H1 (cell line): ENCODE measurements around the gene SLC35F5. TPM values are rescaled to one million over a fixed set of nuclear protein-coding genes. Genes with fewer than 3 reads are reported as not detected.

Experiments used
- CTCF ChIA-PET: fragments of 300-600 bp; sonication (Branson Sonifier 250); formaldehyde crosslinking; loops from one replicate; lab custom pipeline; 2021; ENCODE audit not compliant: partially characterized antibody; lab: Charles Lee
- POLR2A ChIA-PET: fragments of 300-600 bp; sonication (Branson Sonifier 250); formaldehyde crosslinking; loops from one replicate; lab custom pipeline; 2021; ENCODE audit warnings: inconsistent platforms; ENCODE audit not compliant: partially characterized antibody; lab: Charles Lee
- DNase-seq, 2 experiments: peaks; one replicate each; pipeline versions ENCODE4 v3.0.0 to v3.0.0-alpha.2; 2010 to 2022; ENCODE audit warnings: low spot score in 2 of 2, low read depth in 1 of 2, mixed read lengths in 1 of 2
- FAIRE-seq: peaks from 2 replicates; lab custom pipeline; 2011; peaks lifted over from hg19 to GRCh38; lab: Jason Lieb, UNC
- H2AFZ ChIP-seq: 2 replicates; pipeline ENCODE4 v1.8.1; 2012; ENCODE audit warnings: low read length, inconsistent platforms
- H2AK5ac ChIP-seq: 2 replicates; pipeline ENCODE4 v1.6.1; 2013; ENCODE audit warnings: low read depth, low read length
- H2BK120ac ChIP-seq: replicated peaks from 2 replicates; pipeline ENCODE3; 2013; ENCODE audit warnings: low read depth, low read length, inconsistent platforms
- H2BK12ac ChIP-seq: 2 replicates; pipeline ENCODE4 v1.6.1; 2013; ENCODE audit warnings: low read depth, low read length
- H2BK15ac ChIP-seq: 2 replicates; pipeline ENCODE4 v1.6.1; 2013; ENCODE audit warnings: low read length
- H2BK20ac ChIP-seq: 2 replicates; pipeline ENCODE4 v1.6.1; 2013; ENCODE audit warnings: low read length
- H2BK5ac ChIP-seq: 2 replicates; pipeline ENCODE4 v1.6.1; 2013; ENCODE audit warnings: low read depth, low read length
- H3K14ac ChIP-seq: 2 replicates; pipeline ENCODE4 v1.6.1; 2013; ENCODE audit warnings: inconsistent platforms; ENCODE audit not compliant: insufficient read length
- H3K18ac ChIP-seq: 2 replicates; pipeline ENCODE4 v1.6.1; 2013; ENCODE audit warnings: low read length; ENCODE audit errors: extremely low read depth
- H3K23ac ChIP-seq: 2 replicates; pipeline ENCODE4 v1.6.1; 2013; ENCODE audit warnings: inconsistent platforms; ENCODE audit not compliant: insufficient read length
- H3K23me2 ChIP-seq: 2 replicates; pipeline ENCODE4 v1.6.1; 2013; ENCODE audit warnings: low read depth, low read length
- H3K27ac ChIP-seq: 2 replicates; pipeline ENCODE4 v1.6.1; 2011; ENCODE audit warnings: low read depth, low read length, inconsistent platforms
- H3K27me3 ChIP-seq, 4 experiments: replicated peaks in 1 of 4; 1 replicate in 1 of 4; 2 replicates in 3 of 4; pipeline versions ENCODE4 v1.6.1 to v1.8.1; 2011 to 2013; ENCODE audit warnings: low read length in 3 of 4, mild to moderate bottlenecking in 3 of 4, inconsistent platforms in 2 of 4, mixed read lengths in 2 of 4, moderate library complexity in 1 of 4; ENCODE audit not compliant: control insufficient read depth in 3 of 4, insufficient read depth in 3 of 4; ENCODE audit errors: extremely low read depth in 1 of 4
- H3K36me3 ChIP-seq, 4 experiments: 2 replicates each; pipeline versions ENCODE4 v1.6.1 to v1.8.1; 2011 to 2013; ENCODE audit warnings: mild to moderate bottlenecking in 4 of 4, low read length in 3 of 4, moderate library complexity in 2 of 4, control low read depth in 1 of 4, inconsistent platforms in 1 of 4; ENCODE audit not compliant: insufficient read depth in 4 of 4, control insufficient read depth in 2 of 4
- H3K4ac ChIP-seq: replicated peaks from 2 replicates; pipeline ENCODE3; 2013; ENCODE audit warnings: low read length, low read depth, mixed read lengths, inconsistent platforms; ENCODE audit not compliant: insufficient read length
- H3K4me1 ChIP-seq, 4 experiments: replicated peaks in 1 of 4; 1 replicate in 1 of 4; 2 replicates in 3 of 4; pipeline versions ENCODE4 v1.6.1 to v1.8.1; 2011 to 2013; ENCODE audit warnings: low read length in 3 of 4, inconsistent platforms in 2 of 4, mixed read lengths in 1 of 4; ENCODE audit not compliant: insufficient read depth in 4 of 4, control insufficient read depth in 3 of 4
- H3K4me2 ChIP-seq, 2 experiments: 2 replicates each; pipeline versions ENCODE4 v1.6.1 to v1.8.1; 2011 to 2013; ENCODE audit warnings: low read depth in 2 of 2, low read length in 2 of 2, control low read depth in 1 of 2, inconsistent platforms in 1 of 2, mild to moderate bottlenecking in 1 of 2; ENCODE audit not compliant: insufficient read depth in 1 of 2
- H3K4me3 ChIP-seq, 4 experiments: fragments of 200-600, 300-600 bp in 1 of 4; sonication (generic), shearing (Covaris generic), sonication (Bioruptor Twin) in 1 of 4; 2 replicates each; pipeline versions ENCODE4 v1.5.1 to v1.8.1; 2011 to 2016; ENCODE audit warnings: low read length in 4 of 4, low read depth in 3 of 4, control low read depth in 2 of 4, inconsistent platforms in 2 of 4, mild to moderate bottlenecking in 2 of 4, mixed read lengths in 1 of 4, moderate library complexity in 1 of 4; ENCODE audit not compliant: insufficient read depth in 2 of 4; ENCODE audit errors: extremely low read depth in 1 of 4
- H3K56ac ChIP-seq: replicated peaks from 2 replicates; pipeline ENCODE3; 2013; ENCODE audit warnings: low read depth, mild to moderate bottlenecking, mixed read lengths, low read length, inconsistent platforms; ENCODE audit not compliant: insufficient read length
- H3K79me1 ChIP-seq: 2 replicates; pipeline ENCODE4 v1.6.1; 2013; ENCODE audit warnings: low read depth, low read length, control low read depth
- H3K79me2 ChIP-seq, 2 experiments: 2 replicates each; pipeline versions ENCODE4 v1.6.1 to v1.8.1; 2012 to 2013; ENCODE audit warnings: low read length in 2 of 2, mild to moderate bottlenecking in 2 of 2, inconsistent platforms in 1 of 2; ENCODE audit not compliant: insufficient read depth in 2 of 2, control insufficient read depth in 1 of 2
- H3K9ac ChIP-seq, 4 experiments: replicated peaks in 1 of 4; 1 replicate in 1 of 4; 2 replicates in 3 of 4; pipeline versions ENCODE4 v1.6.1 to v1.8.1; 2011 to 2013; ENCODE audit warnings: low read depth in 3 of 4, low read length in 3 of 4, control low read depth in 2 of 4, mild to moderate bottlenecking in 2 of 4, moderate library complexity in 2 of 4, inconsistent platforms in 1 of 4; ENCODE audit errors: extremely low read depth in 1 of 4
- H3K9me3 ChIP-seq, 2 experiments: 2 replicates each; pipeline versions ENCODE4 v1.6.1 to v1.8.1; 2012 to 2013; ENCODE audit warnings: mild to moderate bottlenecking in 2 of 2, moderate library complexity in 2 of 2, control low read depth in 1 of 2, inconsistent platforms in 1 of 2, low read depth in 1 of 2, low read length in 1 of 2, mixed read lengths in 1 of 2; ENCODE audit not compliant: insufficient read depth in 2 of 2
- H4K20me1 ChIP-seq, 2 experiments: replicated peaks in 1 of 2; 2 replicates each; pipeline versions ENCODE3 to v1.8.1; 2011 to 2013; ENCODE audit warnings: inconsistent platforms in 2 of 2, low read length in 2 of 2, mild to moderate bottlenecking in 1 of 2; ENCODE audit not compliant: insufficient read depth in 2 of 2, control insufficient read depth in 1 of 2
- H4K5ac ChIP-seq: 2 replicates; pipeline ENCODE4 v1.6.1; 2013; ENCODE audit warnings: low read length, low read depth, mixed read lengths, inconsistent platforms; ENCODE audit not compliant: insufficient read length
- H4K8ac ChIP-seq: 2 replicates; pipeline ENCODE4 v1.8.0; 2013; ENCODE audit warnings: mild to moderate bottlenecking, moderate library complexity, low read length, inconsistent platforms; ENCODE audit not compliant: insufficient read depth; ENCODE audit errors: extremely low read depth
- H4K91ac ChIP-seq: replicated peaks from 2 replicates; pipeline ENCODE3; 2013; ENCODE audit warnings: low read length, mixed read lengths, inconsistent platforms; ENCODE audit not compliant: insufficient read length
- ASH2L ChIP-seq: fragments of 200-600, 300-600 bp; sonication (generic); IDR thresholded peaks from one replicate; pipeline ENCODE4 v1.7.1; 2017; ENCODE audit warnings: low read length
- BRCA1 ChIP-seq: IDR thresholded peaks from 2 replicates; pipeline ENCODE4 v1.6.1; 2012; ENCODE audit warnings: low read depth, low read length, improper control_type of control experiment
- CREB1 ChIP-seq: IDR thresholded peaks from 2 replicates; pipeline ENCODE4 v1.6.1; 2012; ENCODE audit warnings: inconsistent platforms
- E2F6 ChIP-seq: IDR thresholded peaks from 2 replicates; pipeline ENCODE4 v1.6.1; 2012; ENCODE audit warnings: inconsistent platforms
- EP300 ChIP-seq, 2 experiments: IDR thresholded peaks; 1 replicate in 1 of 2; 2 replicates in 1 of 2; pipeline ENCODE4 v1.6.1; 2011 to 2012; ENCODE audit warnings: low read depth in 2 of 2, low read length in 2 of 2, mild to moderate bottlenecking in 2 of 2, borderline replicate concordance in 1 of 2, inconsistent platforms in 1 of 2, moderate library complexity in 1 of 2
- GTF2F1 ChIP-seq: IDR thresholded peaks from 2 replicates; pipeline ENCODE4 v1.6.1; 2012; ENCODE audit warnings: low read depth, low read length, improper control_type of control experiment, borderline replicate concordance
- HDAC2 ChIP-seq, 2 experiments: fragments of 300-600 bp in 1 of 2; sonication (generic) in 1 of 2; IDR thresholded peaks; 2 replicates each; pipeline ENCODE4 v1.6.1; 2011 to 2012; ENCODE audit warnings: low read depth in 2 of 2, low read length in 2 of 2, mild to moderate bottlenecking in 2 of 2, moderate library complexity in 2 of 2, borderline replicate concordance in 1 of 2, inconsistent platforms in 1 of 2
- JUN ChIP-seq: IDR thresholded peaks from 2 replicates; pipeline ENCODE4 v1.6.1; 2011; ENCODE audit warnings: low read depth, mild to moderate bottlenecking, improper control_type of control experiment, low read length
- PHF8 ChIP-seq: fragments of 200-600 bp; sonication (generic); conservative IDR thresholded peaks from 2 replicates; pipeline ENCODE4 v1.7.1; 2012; ENCODE audit warnings: low read depth, mild to moderate bottlenecking, inconsistent platforms, low read length, moderate library complexity
- POLR2AphosphoS5 ChIP-seq: IDR thresholded peaks from 2 replicates; pipeline ENCODE4 v1.6.1; 2011; ENCODE audit warnings: low read depth, low read length
- SRF ChIP-seq: IDR thresholded peaks from 2 replicates; pipeline ENCODE4 v1.6.1; 2011; ENCODE audit warnings: mild to moderate bottlenecking, low read depth, low read length, moderate library complexity
- TEAD4 ChIP-seq: IDR thresholded peaks from 2 replicates; pipeline ENCODE4 v1.6.1; 2012; ENCODE audit warnings: low read depth, low read length, inconsistent platforms, mixed read lengths
- WGBS, 2 experiments: shearing (Covaris generic) in 1 of 2; methylation state at CpG; one replicate each; pipeline versions ENCODE4 v1.1.6 to v1.1.7; 2013 to 2015; ENCODE audit warnings: low lambda C conversion rate in 2 of 2, mixed read lengths in 2 of 2, inconsistent platforms in 1 of 2, low coverage in 1 of 2, missing lambda C conversion rate in 1 of 2; ENCODE audit not compliant: insufficient replicate concordance in 2 of 2, insufficient coverage in 1 of 2, insufficient read length in 1 of 2; ENCODE audit errors: extremely low coverage in 1 of 2, missing lambda C conversion rate in 1 of 2; 5-methylcytosine and 5-hydroxymethylcytosine counted together
- polyA plus RNA-seq, 7 experiments: library from polyadenylated mRNA; depleted of rRNA in 3 of 7; stranded (reverse) in 5 of 7; unstranded in 2 of 7; fragments of >200 nt in 5 of 7; fragments of 200-250 nt in 2 of 7; gene quantifications; 1 replicate in 5 of 7; 2 replicates in 1 of 7; 4 replicates in 1 of 7; pipeline versions ENCODE4 v1.2.1 to v1.2.3, GENCODE V29; 2011 to 2013; ENCODE audit warnings: missing spikeins in 2 of 7, mixed read lengths in 2 of 7
- total RNA-seq: library from RNA; stranded (reverse); fragmentation: NEBNext Ultra II Directional; extraction: Animal tissue kit (Norgen Biotek cat#: 25700); gene quantifications from 2 replicates; pipeline ENCODE4 v1.2.1, GENCODE V29; 2021

Gene SLC35F5
- total and polyA plus RNA-seq, 2 of the 8 experiments (the other 6 are each of a cell fraction or from before 2014, with no cell fraction given) = 11.8 to 22.2 TPM

- H3K23me2 ChIP-seq = no peaks in the 10 kb centered on the region
- DNase-seq = no peak
- no peak overlapping the region for H3K56ac ChIP-seq
- H4K91ac ChIP-seq = no peak overlapping the region
- no peak overlapping the region for H3K14ac ChIP-seq
- H3K4ac ChIP-seq = no peak overlapping the region
- no peak overlapping the region for H3K4me2 ChIP-seq
- H3K9ac ChIP-seq = no peak overlapping the region
- no peak overlapping the region for H3K18ac ChIP-seq
- ChIA-PET POLR2A (no interaction called here), CTCF (interaction anchor here (0.9 kb wide), 1 partner anchor 17 kb away, joined by 4 read pairs; no protein-coding TSS in a partner anchor)
- H4K8ac ChIP-seq = no peak overlapping the region
- H3K36me3 ChIP-seq = no peaks in the 10 kb centered on the region
- H3K79me1 ChIP-seq = no peaks in the 10 kb centered on the region
- H4K20me1 ChIP-seq = no peaks in the 10 kb centered on the region
- H3K4me1 ChIP-seq = no peaks in the 10 kb centered on the region; a peak in 1 of 7 replicates
- WGBS, 2 experiments = 81% methylated on average over 5 of the region's 5 CpGs; no CpG with 5 or more reads in 1 of the 2 experiments
- no peaks in the 10 kb centered on the region for H3K79me2 ChIP-seq
- H2BK5ac ChIP-seq = no peak overlapping the region
- no peak overlapping the region for H2BK15ac ChIP-seq
- peak overlapping the region; percentile 72; the same call in 1 of the 2 replicates for H2AFZ ChIP-seq
- no peak overlapping the region for H2AK5ac ChIP-seq
- no peak overlapping the region for H3K4me3 ChIP-seq
- no peaks in the 10 kb centered on the region for H3K27me3 ChIP-seq
- H4K5ac ChIP-seq = no peak overlapping the region
- H3K23ac ChIP-seq = no peak overlapping the region
- H3K27ac ChIP-seq = no peak overlapping the region
- no peak overlapping the region for H2BK20ac ChIP-seq
- H2BK120ac ChIP-seq = no peak overlapping the region
- no peaks in the 10 kb centered on the region for H3K9me3 ChIP-seq
- FAIRE-seq = no peak
- H2BK12ac ChIP-seq = no peak overlapping the region
- TF ChIP-seq BRCA1 = no peak
- no peak for TF ChIP-seq POLR2AphosphoS5
- TF ChIP-seq E2F6 = no peak
- TF ChIP-seq GTF2F1 = no peak
- TF ChIP-seq JUN = no peak
- no peak for TF ChIP-seq CREB1
- no peak for TF ChIP-seq ASH2L
- no peak for TF ChIP-seq TEAD4
- TF ChIP-seq PHF8 = no peak
- no peak for TF ChIP-seq EP300 (IDR thresholded peaks at IDR 0.05; ENCODE audit: borderline replicate concordance in 1 of 2, low read depth in 2 of 2, low read length in 2 of 2)
- no peak for TF ChIP-seq HDAC2 (IDR thresholded peaks at IDR 0.05; ENCODE audit: borderline replicate concordance in 1 of 2, low read depth in 2 of 2, low read length in 2 of 2)
- no peak for TF ChIP-seq SRF
Observed at GRCh38 chr2:113791697-113792590, 35.5 kb upstream of the SLC35F5 start.
